ENCODE data around the gene LRRC39. TPM values are rescaled to one million over a fixed set of nuclear protein-coding genes. Genes with fewer than 3 reads are reported as not detected.

The LRRC39 gene
- total RNA-seq, 2 experiments from 2014 or later, result 0.22 to 0.36 TPM

GRCh38 chr1:100188617-100189016 lies 10.6 kb upstream of the LRRC39 start:
- Mint-ChIP-seq H3K4me1 (ENCODE audit: low read depth) (no peaks in the 10 kb centered on the region), H3K4me3 (no peak overlapping the region), H3K27ac (no peak overlapping the region), H3K27me3 (ENCODE audit: low read depth) (no peaks in the 10 kb centered on the region), H3K36me3 (ENCODE audit: low read depth) (peaks cover 14% of the 10 kb centered on the region), H3K9me3 (peaks cover 2% of the 10 kb centered on the region)
- intact Hi-C loops (cut with micrococcal nuclease), result no loop called here
- no peak for DNase-seq
- CTCF ChIA-PET, result no interaction called here

DNA sequence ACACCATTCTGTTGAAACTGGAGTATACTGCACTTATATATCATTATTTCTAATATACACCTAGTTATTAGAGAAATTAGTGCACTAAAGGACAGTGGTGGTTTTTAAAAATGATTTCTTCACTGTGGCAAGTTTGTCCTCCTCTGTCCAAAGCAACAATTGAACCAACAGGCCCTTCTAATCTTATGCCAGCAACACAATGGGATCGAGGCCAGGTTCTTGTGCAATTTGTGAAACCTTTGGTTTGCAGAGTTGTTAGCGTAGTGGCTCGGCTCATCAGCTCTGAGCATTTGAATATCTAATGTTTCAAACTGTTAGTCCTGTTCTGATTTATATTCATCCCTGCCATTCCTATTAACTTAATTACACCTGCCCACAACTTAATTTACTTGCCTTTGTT lies 9.9 kb upstream of the LRRC39 start:
- H3K4me1 Mint-ChIP-seq (ENCODE audit: low read depth), result no peaks in the 10 kb centered on the region
- H3K9me3 Mint-ChIP-seq, result peaks cover 2% of the 10 kb centered on the region
- intact Hi-C loops (cut with micrococcal nuclease), result no loop called here
- no peak for DNase-seq
- no peak overlapping the region for H3K27ac Mint-ChIP-seq
- CTCF ChIA-PET, result interaction anchor here (0.7 kb wide), 1 partner anchor 239 kb away, joined by 3 read pairs; no protein-coding TSS in a partner anchor
- peaks cover 14% of the 10 kb centered on the region for H3K36me3 Mint-ChIP-seq (ENCODE audit: low read depth)
- no peak overlapping the region for H3K4me3 Mint-ChIP-seq
- no peaks in the 10 kb centered on the region for H3K27me3 Mint-ChIP-seq (ENCODE audit: low read depth)

- no peaks in the 10 kb centered on the region for H3K4me1 Mint-ChIP-seq (ENCODE audit: low read depth)
- peaks cover 6% of the 10 kb centered on the region for H3K9me3 Mint-ChIP-seq
- intact Hi-C loops (cut with micrococcal nuclease), result no loop called here
- no peak for DNase-seq
- H3K36me3 Mint-ChIP-seq (ENCODE audit: low read depth), result peaks cover 3% of the 10 kb centered on the region
- CTCF ChIA-PET, result no interaction called here
- no peak overlapping the region for H3K4me3 Mint-ChIP-seq
- no peaks in the 10 kb centered on the region for H3K27me3 Mint-ChIP-seq (ENCODE audit: low read depth)
- H3K27ac Mint-ChIP-seq, result no peak overlapping the region
These were observed 6.5 kb upstream of the LRRC39 start for GRCh38 chr1:100184536-100184935.

- Mint-ChIP-seq H3K9me3 (peaks cover 6% of the 10 kb centered on the region), H3K4me1 (ENCODE audit: low read depth) (no peaks in the 10 kb centered on the region), H3K27me3 (ENCODE audit: low read depth) (no peaks in the 10 kb centered on the region), H3K4me3 (no peak overlapping the region), H3K36me3 (ENCODE audit: low read depth) (peaks cover 3% of the 10 kb centered on the region), H3K27ac (no peak overlapping the region)
- CTCF ChIA-PET, result no interaction called here
- intact Hi-C loops (cut with micrococcal nuclease), result no loop called here
- no peak for DNase-seq
These were observed 5.3 kb upstream of the LRRC39 start for GRCh38 chr1:100183370-100183769.

DNA sequence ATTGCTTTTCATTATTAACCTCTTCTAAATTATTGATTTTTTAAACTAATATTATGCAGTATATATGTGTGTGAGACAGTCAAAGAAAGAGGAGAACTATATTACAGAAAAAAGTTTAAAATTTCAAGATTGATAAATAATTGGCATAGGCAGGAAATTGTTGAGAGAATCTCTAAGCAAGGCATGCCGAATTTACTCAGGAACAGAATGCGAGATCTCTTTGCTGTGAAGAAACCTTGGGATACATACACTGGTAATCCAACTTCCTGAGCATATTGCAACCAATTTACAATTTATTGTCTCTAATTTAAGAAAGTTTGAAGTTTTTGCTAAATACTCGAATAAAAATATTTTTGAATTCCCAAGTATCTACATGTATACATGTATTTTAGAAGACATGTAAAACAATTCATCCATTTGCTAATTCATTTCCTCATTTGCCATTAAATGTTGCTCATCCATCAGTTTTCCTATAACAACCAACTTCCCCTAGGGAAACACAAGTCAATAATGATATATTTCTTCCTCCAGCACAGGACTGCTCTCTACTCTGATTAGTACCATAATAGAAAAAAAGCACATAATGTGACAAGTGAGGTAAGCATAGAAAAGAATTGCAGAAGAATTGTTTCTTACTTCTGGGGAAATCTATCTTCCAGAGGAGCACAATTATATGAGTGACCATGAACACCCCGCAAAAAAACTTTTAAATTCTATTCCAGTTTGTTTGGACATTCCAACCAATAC lies 588 bp downstream of the LRRC39 start:
- Mint-ChIP-seq H3K4me1 (ENCODE audit: low read depth) (no peaks in the 10 kb centered on the region), H3K36me3 (ENCODE audit: low read depth) (no peaks in the 10 kb centered on the region), H3K27me3 (ENCODE audit: low read depth) (no peaks in the 10 kb centered on the region), H3K4me3 (no peak overlapping the region), H3K27ac (no peak overlapping the region), H3K9me3 (peaks cover 4% of the 10 kb centered on the region)
- intact Hi-C loops (cut with micrococcal nuclease), result no loop called here
- DNase-seq, result no peak
- CTCF ChIA-PET, result interaction anchor here (0.6 kb wide), 1 partner anchor 13 kb away, joined by 3 read pairs; no protein-coding TSS in a partner anchor

GRCh38 chr1:100168051-100168450 lies 10.0 kb downstream of the LRRC39 start:
- H3K27ac Mint-ChIP-seq, result no peak overlapping the region
- no peak for DNase-seq
- H3K4me3 Mint-ChIP-seq, result no peak overlapping the region
- intact Hi-C loops (cut with micrococcal nuclease), result no loop called here
- H3K27me3 Mint-ChIP-seq (ENCODE audit: low read depth), result no peaks in the 10 kb centered on the region
- CTCF ChIA-PET, result no interaction called here
- no peaks in the 10 kb centered on the region for H3K4me1 Mint-ChIP-seq (ENCODE audit: low read depth)
- no peaks in the 10 kb centered on the region for H3K9me3 Mint-ChIP-seq
- no peaks in the 10 kb centered on the region for H3K36me3 Mint-ChIP-seq (ENCODE audit: low read depth)

- Mint-ChIP-seq H3K36me3 (ENCODE audit: low read depth) (no peaks in the 10 kb centered on the region), H3K4me3 (no peak overlapping the region), H3K27me3 (ENCODE audit: low read depth) (no peaks in the 10 kb centered on the region), H3K4me1 (ENCODE audit: low read depth) (no peaks in the 10 kb centered on the region), H3K27ac (no peak overlapping the region), H3K9me3 (no peaks in the 10 kb centered on the region)
- intact Hi-C loops (cut with micrococcal nuclease), result no loop called here
- CTCF ChIA-PET, result interaction anchor here (0.5 to 1.0 kb wide), 2 partner anchors 13 to 299 kb away, joined by 3 read pairs; partner anchors contain the start of gene LRRC39
- DNase-seq, result no peak
These were observed 13.4 kb downstream of the LRRC39 start for GRCh38 chr1:100164702-100165101.

- DNase-seq, result no peak
- no peak overlapping the region for H3K27ac Mint-ChIP-seq
- H3K4me3 Mint-ChIP-seq, result no peak overlapping the region
- H3K27me3 Mint-ChIP-seq (ENCODE audit: low read depth), result no peaks in the 10 kb centered on the region
- H3K9me3 Mint-ChIP-seq, result no peaks in the 10 kb centered on the region
- no peaks in the 10 kb centered on the region for H3K36me3 Mint-ChIP-seq (ENCODE audit: low read depth)
- intact Hi-C loops (cut with micrococcal nuclease), result no loop called here
- CTCF ChIA-PET, result interaction anchor here (0.5 to 1.0 kb wide), 2 partner anchors 14 to 300 kb away, joined by 3 read pairs; partner anchors contain the start of gene LRRC39
- no peaks in the 10 kb centered on the region for H3K4me1 Mint-ChIP-seq (ENCODE audit: low read depth)
These were observed 13.8 kb downstream of the LRRC39 start for GRCh38 chr1:100164216-100164615.

GRCh38 chr1:100162881-100163280 lies 15.2 kb downstream of the LRRC39 start:
- no peak for DNase-seq
- Mint-ChIP-seq H3K4me1 (ENCODE audit: low read depth) (no peaks in the 10 kb centered on the region), H3K9me3 (no peaks in the 10 kb centered on the region), H3K27me3 (ENCODE audit: low read depth) (no peaks in the 10 kb centered on the region), H3K27ac (no peak overlapping the region), H3K4me3 (no peak overlapping the region), H3K36me3 (ENCODE audit: low read depth) (no peaks in the 10 kb centered on the region)
- CTCF ChIA-PET, result interaction anchor here (0.7 kb wide), 1 partner anchor 102 kb away, joined by 4 read pairs; no protein-coding TSS in a partner anchor
- intact Hi-C loops (cut with micrococcal nuclease), result no loop called here

DNA sequence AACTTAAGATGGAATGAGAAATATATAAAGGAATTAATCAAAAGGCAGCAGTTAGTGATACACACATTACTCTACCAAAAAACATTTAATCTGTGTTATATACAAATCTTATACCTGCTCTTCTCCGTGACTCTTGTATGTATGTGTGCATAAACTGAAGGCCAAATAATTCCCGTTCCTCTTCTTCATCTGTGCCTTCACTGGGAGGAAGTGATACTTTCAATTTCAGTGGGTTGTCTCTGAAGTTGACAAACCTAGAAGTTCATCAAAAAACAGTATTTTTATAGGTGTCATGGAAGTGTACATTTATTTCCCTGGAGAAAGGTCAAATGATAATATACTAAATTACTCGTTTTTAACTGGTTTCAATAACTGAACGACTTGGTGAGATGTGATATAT lies 25.8 kb downstream of the LRRC39 start:
- intact Hi-C loops (cut with micrococcal nuclease), result no loop called here
- no peaks in the 10 kb centered on the region for H3K27me3 Mint-ChIP-seq (ENCODE audit: low read depth)
- no peak overlapping the region for H3K4me3 Mint-ChIP-seq
- DNase-seq, result no peak
- H3K9me3 Mint-ChIP-seq, result no peaks in the 10 kb centered on the region
- peaks cover 5% of the 10 kb centered on the region for H3K36me3 Mint-ChIP-seq (ENCODE audit: low read depth)
- H3K4me1 Mint-ChIP-seq (ENCODE audit: low read depth), result peaks cover 6% of the 10 kb centered on the region
- no peak overlapping the region for H3K27ac Mint-ChIP-seq
- CTCF ChIA-PET, result interaction anchor here (0.8 kb wide), 1 partner anchor 302 kb away, joined by 3 read pairs; no protein-coding TSS in a partner anchor

DNA sequence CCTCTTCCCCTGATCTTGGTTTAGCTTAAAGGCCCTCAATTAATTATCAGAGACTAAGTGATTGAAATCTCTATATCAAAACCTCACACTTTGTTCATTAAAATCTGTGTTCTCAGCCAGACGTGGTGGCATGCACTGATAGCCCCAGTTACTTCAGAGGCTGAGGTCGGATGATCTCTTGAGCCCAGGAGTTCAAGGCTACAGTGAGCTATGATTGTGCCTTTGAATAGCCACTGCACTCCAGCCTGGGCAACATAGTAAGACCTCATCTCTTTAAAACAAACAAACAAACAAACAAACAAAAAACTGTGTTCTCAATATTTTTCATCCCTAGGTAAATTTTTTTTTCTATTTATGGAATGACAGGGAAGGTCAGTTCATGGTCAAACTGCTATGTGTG lies 26.4 kb downstream of the LRRC39 start:
- no peak overlapping the region for H3K4me3 Mint-ChIP-seq
- CTCF ChIA-PET, result no interaction called here

DNA sequence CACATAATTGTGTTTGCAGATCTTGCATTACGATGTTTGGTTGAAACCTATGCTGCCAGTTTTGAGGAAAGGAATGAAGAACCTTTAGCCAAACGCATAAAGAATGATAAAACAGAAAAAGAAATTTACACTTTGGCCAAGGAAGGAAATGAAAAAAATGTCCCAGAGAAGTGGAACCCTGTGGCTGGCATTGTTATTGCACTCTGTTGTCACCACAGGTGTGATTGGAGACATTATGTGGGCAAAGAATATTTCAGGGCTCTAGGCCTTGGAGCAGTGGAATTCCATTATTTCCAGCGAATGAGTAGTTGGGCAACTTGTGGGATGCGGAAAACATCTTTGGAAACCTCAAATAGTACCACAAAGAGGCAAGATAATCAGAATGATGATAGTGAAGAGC lies 30.2 kb downstream of the LRRC39 start:
- Mint-ChIP-seq H3K4me3 (no peak overlapping the region), H3K36me3 (ENCODE audit: low read depth) (peaks cover 13% of the 10 kb centered on the region), H3K9me3 (no peaks in the 10 kb centered on the region), H3K4me1 (ENCODE audit: low read depth) (peaks cover 6% of the 10 kb centered on the region), H3K27ac (no peak overlapping the region), H3K27me3 (ENCODE audit: low read depth) (no peaks in the 10 kb centered on the region)
- DNase-seq, result no peak
- CTCF ChIA-PET, result no interaction called here
- intact Hi-C loops (cut with micrococcal nuclease), result no loop called here

More for the DNA sequence above, 26.4 kb downstream of the LRRC39 start:
- Mint-ChIP-seq H3K27me3 (ENCODE audit: low read depth) (no peaks in the 10 kb centered on the region), H3K27ac (no peak overlapping the region), H3K9me3 (no peaks in the 10 kb centered on the region), H3K4me1 (ENCODE audit: low read depth) (peaks cover 6% of the 10 kb centered on the region), H3K36me3 (ENCODE audit: low read depth) (peaks cover 5% of the 10 kb centered on the region)
- intact Hi-C loops (cut with micrococcal nuclease), result no loop called here
- DNase-seq, result no peak

- no peak overlapping the region for H3K4me3 Mint-ChIP-seq
- DNase-seq, result no peak
- peaks cover 16% of the 10 kb centered on the region for H3K36me3 Mint-ChIP-seq (ENCODE audit: low read depth)
- no peaks in the 10 kb centered on the region for H3K9me3 Mint-ChIP-seq
- H3K4me1 Mint-ChIP-seq (ENCODE audit: low read depth), result peaks cover under 1% of the 10 kb centered on the region
- intact Hi-C loops (cut with micrococcal nuclease), result no loop called here
- H3K27me3 Mint-ChIP-seq (ENCODE audit: low read depth), result no peaks in the 10 kb centered on the region
- CTCF ChIA-PET, result no interaction called here
- no peak overlapping the region for H3K27ac Mint-ChIP-seq
These were observed 31.1 kb downstream of the LRRC39 start for GRCh38 chr1:100146958-100147357.
